HG02840 (cell line): Measurements from ENCODE around the gene APMAP.

Experiments used
- ATAC-seq: cut with Tn5 transposase; IDR thresholded peaks from one replicate; pipeline ENCODE4 v1.9.1; 2021; ENCODE audit warnings: mild to moderate bottlenecking, moderate library complexity, moderate number of reproducible peaks; ENCODE audit not compliant: unreplicated experiment, low FRiP score

The APMAP gene

DNA sequence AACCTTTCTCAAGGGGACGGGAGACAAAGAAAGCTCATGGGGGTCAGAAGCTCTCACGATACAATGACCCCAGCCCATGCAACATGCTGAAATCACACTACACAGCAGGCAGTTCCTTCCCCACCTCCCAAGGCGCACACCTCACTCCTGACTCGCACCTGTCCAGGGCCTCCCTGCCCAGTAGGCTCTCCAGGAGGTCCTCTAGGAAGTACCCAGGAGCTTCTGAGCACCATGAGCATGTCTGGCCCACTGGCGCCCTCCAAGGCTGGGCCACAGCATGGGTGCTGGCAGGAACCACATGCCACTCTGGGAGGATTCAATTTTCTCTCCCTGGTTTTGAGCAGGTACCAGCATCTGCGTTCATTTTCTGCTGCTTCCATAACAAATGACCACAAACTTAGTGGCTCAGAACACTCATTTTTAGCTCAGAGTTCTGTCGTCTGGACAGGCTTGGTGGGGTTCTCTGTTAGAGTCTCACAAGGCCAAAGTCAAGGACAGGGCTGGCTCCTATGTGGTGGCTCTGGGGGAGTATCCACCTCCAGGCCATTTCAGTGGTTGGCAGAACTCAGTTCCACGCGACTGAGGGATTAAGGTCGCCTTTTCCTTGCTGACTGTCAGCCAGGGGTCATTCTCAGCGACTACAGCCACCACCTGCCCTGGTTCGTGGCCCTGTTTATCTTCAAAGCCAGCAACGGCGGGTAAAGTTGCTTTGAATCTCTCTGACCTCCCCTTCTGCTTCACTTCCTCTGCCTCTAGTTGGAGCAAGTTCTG lies 32.7 kb upstream of the APMAP start:
- ATAC-seq, result no peak

DNA sequence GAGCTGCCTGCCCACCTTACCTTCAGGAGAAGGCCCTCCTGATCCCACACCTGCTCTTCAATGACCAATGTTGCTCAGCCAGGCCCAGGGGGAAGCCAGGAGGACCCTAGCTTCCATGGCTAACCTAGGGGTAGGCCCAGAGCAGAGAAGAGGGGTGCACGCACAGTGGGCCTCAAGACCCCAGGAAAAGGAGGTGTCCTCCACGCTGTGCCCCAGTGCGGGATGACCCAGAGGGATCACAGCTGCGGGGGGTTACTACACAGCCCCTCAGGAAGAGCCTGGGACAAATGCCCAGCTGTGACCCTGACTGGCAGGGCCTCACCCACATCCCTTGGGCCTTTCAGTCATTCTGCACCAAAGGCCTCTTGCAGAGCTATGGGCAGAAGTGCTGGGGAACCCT lies 31.6 kb upstream of the APMAP start:
- ATAC-seq, result no peak

GRCh38 chr20:25023356-25023755 lies 30.8 kb upstream of the APMAP start:
- ATAC-seq, result no peak

DNA sequence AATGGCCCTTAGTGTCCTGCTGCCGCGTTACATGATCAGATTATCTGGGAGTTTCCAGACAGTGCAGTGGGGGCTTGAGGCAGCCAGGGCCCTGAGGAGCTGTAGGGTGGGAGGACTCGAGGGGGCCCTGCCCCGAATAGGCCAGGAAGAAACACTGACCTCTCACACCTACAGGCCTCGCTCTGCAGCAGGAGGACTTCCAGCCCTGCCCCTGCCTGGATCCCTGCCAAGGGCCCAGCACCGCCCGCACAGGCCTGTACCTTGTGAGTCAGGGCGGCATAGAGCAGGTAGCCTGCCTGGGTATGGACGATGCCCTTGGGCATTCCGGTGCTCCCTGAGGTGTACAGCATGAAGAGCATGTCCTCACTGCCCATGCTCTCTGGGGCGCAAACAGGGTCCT lies 30.1 kb upstream of the APMAP start:
- ATAC-seq, result no peak

- ATAC-seq, result no peak
Measured at GRCh38 chr20:25021336-25021735, 28.8 kb upstream of the APMAP start.

DNA sequence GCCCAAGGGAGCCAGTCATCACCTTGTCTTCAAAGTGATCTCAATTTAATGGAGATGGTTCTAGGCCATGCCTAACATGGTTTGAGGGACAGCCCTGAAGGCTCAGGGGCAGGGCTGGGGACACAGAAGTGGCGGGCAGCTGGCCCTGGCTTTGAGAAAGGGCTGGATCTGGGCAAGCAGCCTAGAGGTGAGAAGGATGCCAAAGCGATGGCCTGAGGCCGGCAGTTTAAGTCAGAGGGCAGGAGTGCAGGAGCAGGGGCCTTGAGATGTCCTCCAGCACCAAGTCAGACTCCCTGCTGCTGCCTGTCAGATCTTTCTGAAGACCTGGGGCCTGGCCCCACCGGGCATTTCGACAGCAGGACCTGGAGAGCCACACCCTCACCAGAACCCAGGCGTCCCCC lies 28.4 kb upstream of the APMAP start:
- no peak for ATAC-seq

DNA sequence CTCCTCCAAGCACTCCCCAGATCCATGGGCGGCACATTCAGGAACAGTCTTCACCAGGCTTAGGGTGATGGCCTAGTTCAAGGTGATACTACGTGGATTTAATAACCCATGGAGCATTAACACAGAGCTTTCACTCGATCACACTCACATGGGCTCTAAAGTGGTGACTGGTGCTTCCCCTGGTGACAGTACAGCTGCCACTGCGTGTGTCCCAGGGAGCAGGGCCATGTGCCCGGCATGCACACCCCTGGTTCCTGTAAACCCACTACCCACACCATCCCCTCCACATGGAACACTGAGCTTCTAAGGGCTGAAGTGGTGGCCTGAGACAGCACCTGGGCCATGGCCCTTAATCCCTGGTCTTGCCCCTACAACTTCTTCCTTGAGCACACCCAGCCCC lies 27.8 kb upstream of the APMAP start:
- no peak for ATAC-seq

DNA sequence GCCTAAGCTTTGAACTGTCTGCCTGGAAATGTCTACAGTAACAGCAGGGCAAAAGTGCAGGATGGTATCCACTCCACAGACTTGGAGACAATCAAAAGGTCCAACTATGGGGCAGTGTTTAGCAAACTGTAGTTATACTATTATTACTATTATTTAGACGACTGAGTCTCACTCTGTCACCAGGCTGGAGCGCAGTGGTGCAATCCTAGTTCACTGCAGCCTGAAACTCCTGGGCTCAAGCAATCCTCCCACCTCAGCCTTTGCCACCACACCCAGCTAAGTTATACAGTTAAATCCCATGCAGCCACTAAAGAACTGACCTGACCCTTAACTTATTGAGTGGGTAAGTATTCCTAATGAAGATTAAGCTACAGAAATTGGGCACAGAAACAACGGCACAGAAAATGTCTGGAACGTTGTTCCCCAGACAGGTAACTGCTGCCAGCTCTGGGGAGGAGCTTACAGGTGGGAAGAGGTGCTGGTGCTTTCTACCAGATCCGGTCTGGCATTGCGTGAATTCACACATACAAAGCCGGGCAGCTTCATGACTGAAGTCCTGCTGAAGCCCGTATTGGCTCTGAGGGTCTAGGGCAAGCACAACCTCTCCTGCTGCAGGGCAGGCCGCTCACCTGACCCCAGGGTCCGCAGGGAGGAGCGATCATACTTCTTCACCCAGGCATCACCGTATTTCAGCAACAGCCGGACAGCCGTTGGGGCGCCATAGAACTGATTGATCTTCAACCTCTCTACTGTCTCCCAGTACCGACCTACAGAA lies 27.0 kb upstream of the APMAP start:
- no peak for ATAC-seq

GRCh38 chr20:25018841-25019240 lies 26.3 kb upstream of the APMAP start:
- no peak for ATAC-seq

DNA sequence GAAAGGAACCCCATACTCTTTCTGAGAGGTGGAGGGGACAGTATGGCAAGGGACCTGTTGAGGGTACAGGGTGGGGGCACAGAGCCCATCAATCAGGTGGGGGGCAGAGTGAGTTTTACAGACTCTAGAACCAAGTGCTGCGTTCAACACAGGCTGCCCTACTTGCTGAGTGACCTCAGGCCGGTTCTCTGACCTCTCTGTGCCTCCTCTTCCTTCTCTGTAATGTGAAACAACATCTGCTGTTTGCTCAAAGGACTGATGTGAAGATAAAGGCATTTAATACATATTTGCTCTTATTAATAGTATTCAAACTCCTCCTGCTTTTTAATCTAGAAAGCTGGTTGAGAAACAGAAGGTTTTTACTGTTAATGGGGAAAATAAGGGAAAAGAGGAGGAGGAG lies 25.9 kb upstream of the APMAP start:
- no peak for ATAC-seq

DNA sequence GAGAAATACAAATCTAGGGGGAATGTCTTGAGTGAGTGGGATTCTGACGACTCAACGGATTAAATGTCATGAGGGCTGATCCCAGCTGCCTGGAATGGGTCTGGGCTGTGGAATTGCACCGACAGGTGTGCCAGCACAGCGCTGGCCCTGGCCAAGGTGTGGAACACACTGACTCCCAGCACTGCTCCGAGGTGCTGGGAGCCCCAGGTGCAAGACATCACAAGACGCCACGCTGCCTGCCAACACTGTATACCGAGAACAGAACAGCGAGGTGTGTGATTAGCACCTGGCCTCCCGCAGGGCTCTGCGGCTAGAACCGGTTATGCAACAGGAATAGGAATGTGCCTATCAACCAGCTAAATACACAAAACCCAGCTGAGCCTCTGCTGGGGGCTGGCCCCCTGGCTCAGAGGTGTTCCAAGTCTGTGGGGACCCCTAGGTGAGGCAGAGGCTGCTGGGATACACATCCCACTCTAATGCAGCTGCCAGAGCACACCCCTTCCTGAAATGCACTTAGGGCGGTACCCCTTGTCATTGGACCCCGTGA lies 24.8 kb upstream of the APMAP start:
- no peak for ATAC-seq

DNA sequence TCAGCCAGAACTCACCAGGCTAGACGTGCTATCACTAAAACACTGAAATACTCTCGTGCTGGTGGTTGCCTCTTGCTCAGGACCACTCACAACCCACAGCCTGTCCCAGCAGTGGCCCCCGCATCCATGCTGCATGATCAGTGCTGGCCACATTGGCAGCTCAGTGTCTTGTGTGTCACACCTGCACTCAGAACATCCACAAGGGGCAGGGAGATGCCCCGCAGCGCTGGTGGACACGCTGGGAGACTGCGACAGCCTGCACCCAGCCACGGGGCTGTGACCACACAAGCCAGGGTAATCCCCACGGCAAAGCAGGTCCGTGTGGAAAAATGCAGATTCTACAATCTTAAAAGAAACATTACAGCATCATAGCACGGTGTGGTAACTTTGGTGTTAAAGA lies 23.9 kb upstream of the APMAP start:
- ATAC-seq, result no peak

- ATAC-seq, result no peak
Measured at GRCh38 chr20:25015986-25016385, 23.4 kb upstream of the APMAP start.

DNA sequence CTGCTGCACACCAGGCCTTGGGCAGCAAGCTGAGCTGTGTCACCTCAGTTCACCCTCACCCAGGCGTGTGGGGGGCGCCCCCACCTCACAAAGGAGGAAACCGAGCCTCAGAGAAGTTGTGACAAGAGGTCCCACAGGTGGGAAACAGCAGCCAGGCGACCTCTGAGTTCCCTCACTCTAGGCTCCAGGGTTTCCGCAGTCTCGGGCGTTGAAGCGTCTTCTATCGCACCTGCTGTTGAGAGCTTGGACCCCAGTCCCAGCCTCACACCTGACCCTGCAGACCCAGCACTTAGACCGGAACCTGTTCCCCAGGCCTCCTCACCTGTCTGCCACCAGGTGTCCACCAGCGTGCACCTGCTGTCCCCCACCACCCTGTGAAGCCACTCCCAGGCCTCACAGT lies 22.3 kb upstream of the APMAP start:
- no peak for ATAC-seq

DNA sequence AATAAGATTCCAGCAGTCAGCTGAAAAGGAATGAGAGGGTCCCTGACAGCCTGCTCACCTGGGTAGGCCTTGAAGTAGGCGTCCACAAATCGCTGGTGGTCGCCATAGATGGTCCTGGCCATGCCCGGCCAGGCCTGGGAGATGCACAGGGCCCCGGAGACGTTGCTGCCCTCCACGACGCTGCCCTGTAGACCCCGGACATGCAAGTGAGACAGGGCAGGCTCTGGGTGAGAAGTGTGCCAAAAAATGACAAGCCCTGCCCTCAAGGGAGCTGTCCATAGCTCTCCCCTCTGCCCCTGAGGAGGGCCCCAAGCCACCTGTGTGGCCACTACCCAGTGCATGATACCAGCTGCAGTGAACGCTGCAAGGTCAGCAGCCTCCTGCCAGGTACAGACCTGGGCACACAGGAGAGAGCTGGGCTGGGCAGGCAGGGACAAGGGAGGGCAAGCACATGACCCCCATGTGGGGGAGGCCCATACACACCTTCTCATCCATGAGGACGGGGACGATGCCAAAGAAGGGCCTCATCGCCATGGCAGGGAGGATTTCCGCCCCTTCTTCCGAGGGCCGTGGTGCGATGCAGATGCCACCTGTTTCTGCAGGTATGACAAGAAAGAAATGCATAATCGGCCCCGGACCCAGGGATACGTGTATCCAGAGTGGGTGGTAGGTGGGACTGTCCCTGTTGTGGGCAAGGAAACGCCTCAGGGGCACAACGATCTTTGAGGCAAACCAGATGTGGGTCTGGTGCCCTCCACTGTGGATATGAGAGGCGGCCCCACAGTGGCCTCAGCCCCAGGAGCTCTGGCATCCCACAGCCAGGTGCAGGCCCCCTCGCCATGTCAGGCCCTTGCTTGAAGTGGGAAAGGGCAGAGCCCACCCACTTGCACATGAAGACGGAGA lies 21.2 kb upstream of the APMAP start:
- ATAC-seq, result no peak

DNA sequence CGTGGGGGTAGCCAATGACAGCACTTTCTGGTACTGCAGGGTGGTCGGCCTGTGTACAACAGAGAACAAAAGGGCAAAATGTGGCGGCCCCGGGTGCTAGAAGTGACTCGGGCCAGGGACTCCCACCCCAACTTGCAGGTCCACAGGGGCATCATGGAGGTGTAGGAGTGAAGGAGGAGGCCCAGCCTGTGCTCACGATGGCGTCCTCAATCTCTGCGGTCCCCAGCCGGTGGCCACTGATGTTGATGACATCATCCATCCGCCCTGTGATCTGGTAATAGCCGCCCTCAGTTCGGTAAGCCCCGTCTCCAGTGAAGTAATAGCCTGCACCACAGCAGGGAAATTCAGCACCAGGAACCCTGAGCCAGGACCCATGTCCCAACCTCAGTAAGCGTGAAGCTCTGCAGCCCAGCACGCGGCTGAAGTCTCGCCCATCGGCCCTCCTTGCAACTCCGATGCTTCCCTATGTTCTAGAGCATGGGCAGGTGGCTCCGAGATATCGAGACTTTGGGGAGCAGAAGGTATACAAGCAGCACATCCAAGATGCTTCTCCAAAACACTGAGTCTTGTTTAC lies 20.2 kb upstream of the APMAP start:
- ATAC-seq, result no peak

GRCh38 chr20:25011831-25012241 lies 19.3 kb upstream of the APMAP start:
- ATAC-seq, result no peak

DNA sequence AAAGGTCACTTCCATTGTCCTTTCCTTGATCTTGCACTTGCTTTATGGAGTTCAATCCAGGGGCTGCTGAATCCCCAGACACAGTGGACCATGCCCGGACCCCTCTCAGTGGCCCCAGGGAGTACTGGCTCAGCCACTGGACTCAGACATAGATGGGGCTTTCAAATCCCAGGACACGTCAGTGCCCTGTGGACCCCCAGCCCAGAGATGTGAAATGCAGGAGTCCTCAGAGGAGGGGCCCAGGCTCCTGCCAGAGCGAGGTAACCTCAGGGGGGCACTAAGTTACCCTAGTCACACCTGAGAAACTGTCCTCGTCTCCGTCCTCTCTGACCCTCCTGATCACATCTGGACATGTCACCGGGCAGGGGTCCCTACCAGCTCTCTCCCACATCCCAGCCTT lies 18.7 kb upstream of the APMAP start:
- no peak for ATAC-seq

- ATAC-seq, result no peak
Measured at GRCh38 chr20:25009218-25010145, 16.9 kb upstream of the APMAP start.
